WI38 (cell line): ENCODE results near the gene UNC5A.

Source experiments
- H3K4me3 ChIP-seq: 2 replicates; pipeline ENCODE4 v1.5.1; 2011; ENCODE audit warnings: low read depth, mild to moderate bottlenecking, control low read depth, low read length
- CTCF ChIP-seq: IDR thresholded peaks from 2 replicates; pipeline ENCODE4 v1.5.1; 2012; ENCODE audit warnings: low read depth, mild to moderate bottlenecking, control low read depth, low read length

The UNC5A gene

GRCh38 chr5:176771102-176771845 is 39.1 kb upstream of the UNC5A start:
- no peak for TF ChIP-seq CTCF
- no peak overlapping the region for H3K4me3 ChIP-seq

GRCh38 chr5:176772271-176773210 is 37.8 kb upstream of the UNC5A start:
- TF ChIP-seq CTCF: no peak
- H3K4me3 ChIP-seq: no peak overlapping the region

- H3K4me3 ChIP-seq: no peak overlapping the region
- no peak for TF ChIP-seq CTCF
These were observed 36.8 kb upstream of the UNC5A start for GRCh38 chr5:176773408-176774035.

- H3K4me3 ChIP-seq: no peak overlapping the region
- no peak for TF ChIP-seq CTCF
These were observed 35.9 kb upstream of the UNC5A start for GRCh38 chr5:176774216-176775171.

- TF ChIP-seq CTCF: no peak
- no peak overlapping the region for H3K4me3 ChIP-seq
These were observed 35.0 kb upstream of the UNC5A start for GRCh38 chr5:176775409-176775808.

- no peak overlapping the region for H3K4me3 ChIP-seq
These were observed 34.1 kb upstream of the UNC5A start for GRCh38 chr5:176776141-176776865.

More at GRCh38 chr5:176776141-176776865, 34.1 kb upstream of the UNC5A start:
- TF ChIP-seq CTCF: no peak
